ENCODE results near the gene SLC33A1.

Gene SLC33A1

GRCh38 chr3:155792532-155792931 lies 61.7 kb downstream of the SLC33A1 start:
- in situ Hi-C loops (cut with HindIII; ENCODE audit: low sequenced_read_pairs), result no loop called here

DNA sequence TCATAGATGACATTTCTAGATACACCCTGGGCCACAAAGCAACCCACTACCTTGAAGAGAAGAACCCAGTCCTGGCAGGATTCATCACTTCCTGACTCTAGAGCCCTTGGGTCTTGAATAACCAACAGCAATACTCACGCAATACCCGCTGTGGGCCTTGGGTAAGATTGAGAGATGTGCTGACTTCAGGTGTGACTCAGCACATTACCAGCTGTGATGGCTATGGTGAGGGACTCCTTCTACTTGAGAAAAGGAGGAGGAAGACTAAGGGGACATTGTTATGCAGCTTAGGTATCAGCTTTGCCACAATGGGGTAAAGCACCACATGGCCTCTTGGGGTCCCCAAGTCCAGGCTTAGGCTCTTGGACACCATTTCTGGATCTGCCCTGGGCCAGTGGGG lies 63.0 kb downstream of the SLC33A1 start:
- in situ Hi-C loops (cut with HindIII; ENCODE audit: low sequenced_read_pairs), result no loop called here

DNA sequence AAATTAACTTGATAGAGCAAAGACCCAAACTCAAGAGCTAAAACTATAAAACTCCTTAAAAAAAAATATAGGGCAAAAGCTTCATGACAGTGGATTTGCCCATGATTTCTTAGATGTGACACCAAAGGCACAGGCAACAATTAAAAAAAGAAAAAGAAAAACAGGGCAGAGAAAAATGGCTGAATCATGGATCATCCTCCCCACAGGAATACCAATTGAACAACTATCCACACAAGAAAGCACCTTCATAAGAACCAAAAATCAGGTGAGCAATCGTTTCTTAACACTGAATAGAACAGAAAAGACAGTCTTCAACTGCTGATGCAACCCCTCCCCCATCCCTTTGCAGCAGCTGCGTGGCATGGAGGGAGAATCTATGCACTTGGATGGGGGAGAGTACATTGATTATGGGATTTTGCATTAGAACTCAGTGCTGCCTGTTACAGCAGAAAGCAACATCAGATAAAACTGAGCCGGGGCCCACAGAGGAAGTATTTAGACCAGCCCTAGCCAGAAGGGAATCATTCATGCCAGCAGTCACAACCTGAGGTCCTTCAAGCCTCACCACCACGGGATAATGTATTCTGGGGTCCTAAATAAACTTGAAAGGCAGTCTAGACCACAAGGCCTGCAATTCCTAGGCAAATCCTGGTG lies 63.8 kb downstream of the SLC33A1 start:
- in situ Hi-C loops (cut with HindIII; ENCODE audit: low sequenced_read_pairs), result no loop called here

DNA sequence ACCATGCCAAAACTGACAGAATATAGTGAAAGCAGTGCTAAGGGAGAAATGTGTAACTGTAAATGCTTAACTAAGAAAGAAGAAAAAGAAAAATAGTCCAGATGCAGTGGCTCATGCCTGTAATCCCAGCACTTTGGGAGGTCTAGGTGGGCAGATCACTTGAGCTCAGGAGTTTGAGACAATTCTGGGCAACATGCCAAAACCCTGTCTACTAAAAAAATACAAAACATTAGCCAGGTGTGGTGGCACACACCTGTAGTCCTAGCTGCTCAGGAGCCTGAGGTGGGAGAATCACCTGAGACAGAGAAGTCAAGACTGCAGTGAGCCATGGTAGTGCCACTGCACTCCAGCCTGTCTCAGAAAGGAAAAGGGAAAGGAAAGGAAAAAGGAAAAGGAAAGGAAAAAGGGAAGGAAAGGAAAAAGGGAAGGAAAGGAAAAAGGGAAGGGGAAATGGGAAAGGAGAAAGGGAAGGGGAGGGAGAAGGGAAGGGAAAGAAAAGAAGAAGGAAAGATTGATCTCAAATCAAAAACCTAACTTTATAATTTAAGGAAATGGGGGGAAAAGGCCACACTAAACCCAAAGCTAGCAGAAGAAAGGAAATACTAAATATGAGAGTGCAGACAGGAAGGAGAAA lies 68.4 kb downstream of the SLC33A1 start:
- in situ Hi-C loops (cut with HindIII; ENCODE audit: low sequenced_read_pairs), result no loop called here

GRCh38 chr3:155782390-155782953 lies 71.8 kb downstream of the SLC33A1 start:
- in situ Hi-C loops (cut with HindIII; ENCODE audit: low sequenced_read_pairs), result no loop called here

GRCh38 chr3:155780291-155780690 lies 73.9 kb downstream of the SLC33A1 start:
- in situ Hi-C loops (cut with HindIII; ENCODE audit: low sequenced_read_pairs), result no loop called here

- in situ Hi-C loops (cut with HindIII; ENCODE audit: low sequenced_read_pairs), result no loop called here
These were observed 75.8 kb downstream of the SLC33A1 start for GRCh38 chr3:155778462-155778861.

DNA sequence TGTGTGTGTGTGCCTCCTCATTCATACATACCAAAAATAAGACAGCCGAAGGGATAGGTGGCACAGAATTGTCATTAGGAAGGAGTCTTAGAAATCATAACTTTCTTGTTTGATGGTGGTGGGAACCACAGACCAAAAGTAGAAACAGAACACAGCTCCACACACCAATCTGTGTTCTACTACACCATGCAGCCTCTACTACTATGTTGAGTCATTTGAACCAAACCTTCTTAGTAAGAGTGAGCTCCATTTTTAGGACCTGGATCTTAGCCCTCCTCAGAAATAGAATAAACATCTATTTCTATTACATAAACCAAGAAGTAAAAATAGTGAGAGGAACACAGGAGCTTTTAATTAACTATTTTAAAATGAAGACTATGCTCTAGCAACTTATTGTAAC lies 81.4 kb downstream of the SLC33A1 start:
- in situ Hi-C loops (cut with HindIII; ENCODE audit: low sequenced_read_pairs), result no loop called here

DNA sequence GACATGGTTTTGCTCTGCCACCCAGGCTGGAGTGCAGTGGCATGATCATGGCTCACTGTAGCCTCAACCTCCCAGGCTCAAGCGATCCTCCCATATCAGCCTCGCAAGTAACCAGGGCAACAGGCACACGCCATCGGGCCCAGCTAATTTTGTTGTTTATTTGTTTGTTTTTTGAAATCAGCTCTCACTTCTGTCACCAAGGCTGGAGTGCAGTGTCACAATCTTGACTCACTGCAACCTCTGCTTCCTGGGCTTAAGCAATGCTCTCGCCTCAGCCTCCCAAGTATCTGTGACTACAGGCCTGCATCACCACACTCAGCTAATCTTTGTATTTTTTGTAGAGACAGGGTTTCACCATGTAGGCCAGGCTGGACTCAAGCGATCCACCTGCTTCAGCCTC lies 83.1 kb downstream of the SLC33A1 start:
- in situ Hi-C loops (cut with HindIII; ENCODE audit: low sequenced_read_pairs), result no loop called here
